ENCODE measurements around the gene POLRMT.

GRCh38 chr19:601310-601709 lies 32.0 kb downstream of the POLRMT start:
- TF ChIP-seq, protein P1, sequence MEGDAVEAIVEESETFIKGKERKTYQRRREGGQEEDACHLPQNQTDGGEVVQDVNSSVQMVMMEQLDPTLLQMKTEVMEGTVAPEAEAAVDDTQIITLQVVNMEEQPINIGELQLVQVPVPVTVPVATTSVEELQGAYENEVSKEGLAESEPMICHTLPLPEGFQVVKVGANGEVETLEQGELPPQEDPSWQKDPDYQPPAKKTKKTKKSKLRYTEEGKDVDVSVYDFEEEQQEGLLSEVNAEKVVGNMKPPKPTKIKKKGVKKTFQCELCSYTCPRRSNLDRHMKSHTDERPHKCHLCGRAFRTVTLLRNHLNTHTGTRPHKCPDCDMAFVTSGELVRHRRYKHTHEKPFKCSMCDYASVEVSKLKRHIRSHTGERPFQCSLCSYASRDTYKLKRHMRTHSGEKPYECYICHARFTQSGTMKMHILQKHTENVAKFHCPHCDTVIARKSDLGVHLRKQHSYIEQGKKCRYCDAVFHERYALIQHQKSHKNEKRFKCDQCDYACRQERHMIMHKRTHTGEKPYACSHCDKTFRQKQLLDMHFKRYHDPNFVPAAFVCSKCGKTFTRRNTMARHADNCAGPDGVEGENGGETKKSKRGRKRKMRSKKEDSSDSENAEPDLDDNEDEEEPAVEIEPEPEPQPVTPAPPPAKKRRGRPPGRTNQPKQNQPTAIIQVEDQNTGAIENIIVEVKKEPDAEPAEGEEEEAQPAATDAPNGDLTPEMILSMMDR (tag by site-specific recombination; IDR thresholded peaks at IDR 0.05): no peak
- TF ChIP-seq, protein P2, sequence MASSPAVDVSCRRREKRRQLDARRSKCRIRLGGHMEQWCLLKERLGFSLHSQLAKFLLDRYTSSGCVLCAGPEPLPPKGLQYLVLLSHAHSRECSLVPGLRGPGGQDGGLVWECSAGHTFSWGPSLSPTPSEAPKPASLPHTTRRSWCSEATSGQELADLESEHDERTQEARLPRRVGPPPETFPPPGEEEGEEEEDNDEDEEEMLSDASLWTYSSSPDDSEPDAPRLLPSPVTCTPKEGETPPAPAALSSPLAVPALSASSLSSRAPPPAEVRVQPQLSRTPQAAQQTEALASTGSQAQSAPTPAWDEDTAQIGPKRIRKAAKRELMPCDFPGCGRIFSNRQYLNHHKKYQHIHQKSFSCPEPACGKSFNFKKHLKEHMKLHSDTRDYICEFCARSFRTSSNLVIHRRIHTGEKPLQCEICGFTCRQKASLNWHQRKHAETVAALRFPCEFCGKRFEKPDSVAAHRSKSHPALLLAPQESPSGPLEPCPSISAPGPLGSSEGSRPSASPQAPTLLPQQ (tag by site-specific recombination; IDR thresholded peaks at IDR 0.05): no peak
- TF ChIP-seq GLIS2 (tag by site-specific recombination; IDR thresholded peaks at IDR 0.05) (no peak), ZNF302 (tag by site-specific recombination; IDR thresholded peaks at IDR 0.05; ENCODE audit: low read depth) (no peak), ZNF670 (tag by site-specific recombination; IDR thresholded peaks at IDR 0.05; ENCODE audit: low read depth) (no peak), YY1 (tag by site-specific recombination; IDR thresholded peaks at IDR 0.05) (no peak)
